HG03571 (cell line): ENCODE measurements around the gene PISD.

Source experiments
- ATAC-seq: cut with Tn5 transposase; IDR thresholded peaks from one replicate; pipeline ENCODE4 v1.9.1; 2021; ENCODE audit not compliant: unreplicated experiment

The PISD gene

DNA sequence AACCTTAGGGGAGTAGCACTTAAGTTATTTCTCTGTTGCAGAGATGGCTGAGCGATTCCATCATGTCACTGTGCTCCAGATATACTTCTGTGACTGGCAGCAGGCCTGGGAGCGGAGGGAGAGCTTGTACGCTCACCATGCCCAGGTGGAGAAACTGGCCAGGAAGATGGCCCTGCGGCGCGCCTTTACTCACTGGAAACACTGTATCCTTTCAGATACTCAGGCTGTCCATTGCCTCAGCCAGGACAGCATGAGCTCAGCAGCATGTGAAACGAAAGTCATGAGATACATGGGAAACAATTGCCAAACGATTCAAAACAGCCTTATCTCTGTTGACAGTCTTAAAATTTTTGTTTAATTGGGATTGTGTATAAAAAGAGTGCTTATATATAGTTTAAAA lies 86.8 kb downstream of the PISD start:
- ATAC-seq = no peak

DNA sequence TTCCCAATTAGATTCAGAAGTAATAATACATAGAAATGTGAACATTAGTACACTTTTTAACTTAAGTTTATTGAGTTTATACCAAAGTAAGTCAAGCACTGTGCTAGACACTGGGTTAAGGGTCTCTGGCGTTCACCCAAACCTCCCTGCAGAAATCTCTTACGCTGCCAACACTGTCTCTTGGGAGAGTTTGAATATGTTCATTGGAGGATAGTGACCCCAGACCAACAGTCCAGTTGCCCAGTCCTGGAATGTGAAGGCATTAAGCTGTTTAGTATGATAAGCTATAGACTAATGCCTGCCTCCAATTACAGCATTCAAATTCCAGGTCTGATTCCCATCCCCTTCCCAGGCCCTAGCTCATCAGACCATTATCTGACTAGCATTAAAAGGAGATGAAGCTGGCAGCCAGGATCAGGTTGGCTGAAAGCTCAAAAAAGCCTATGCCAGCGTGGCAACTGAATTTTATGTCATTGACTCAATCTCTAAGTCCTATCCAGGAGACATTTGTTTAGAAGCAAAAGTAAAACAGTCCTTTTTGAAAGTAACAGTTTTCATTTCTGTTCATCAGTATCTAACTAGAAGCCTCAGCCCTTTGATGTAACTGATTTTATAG lies 87.9 kb downstream of the PISD start:
- no peak for ATAC-seq

DNA sequence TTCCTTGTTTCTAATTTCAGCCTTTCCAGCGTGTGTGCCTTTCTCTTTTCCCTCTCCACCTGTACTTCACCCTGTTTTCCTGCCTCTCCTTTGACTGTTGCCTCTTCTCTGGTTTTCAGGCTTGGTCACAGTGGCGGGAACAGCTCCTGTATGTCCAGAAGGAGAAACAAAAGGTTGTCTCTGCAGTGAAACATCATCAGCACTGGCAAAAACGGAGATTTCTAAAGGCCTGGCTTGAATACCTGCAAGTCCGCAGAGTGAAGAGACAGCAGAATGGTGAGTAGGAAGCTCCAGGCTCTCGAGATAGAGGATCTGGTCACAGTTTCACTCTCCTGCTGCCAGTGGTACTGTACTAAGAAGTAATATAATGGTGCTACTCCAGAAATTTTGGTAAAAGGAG lies 89.1 kb downstream of the PISD start:
- no peak for ATAC-seq

DNA sequence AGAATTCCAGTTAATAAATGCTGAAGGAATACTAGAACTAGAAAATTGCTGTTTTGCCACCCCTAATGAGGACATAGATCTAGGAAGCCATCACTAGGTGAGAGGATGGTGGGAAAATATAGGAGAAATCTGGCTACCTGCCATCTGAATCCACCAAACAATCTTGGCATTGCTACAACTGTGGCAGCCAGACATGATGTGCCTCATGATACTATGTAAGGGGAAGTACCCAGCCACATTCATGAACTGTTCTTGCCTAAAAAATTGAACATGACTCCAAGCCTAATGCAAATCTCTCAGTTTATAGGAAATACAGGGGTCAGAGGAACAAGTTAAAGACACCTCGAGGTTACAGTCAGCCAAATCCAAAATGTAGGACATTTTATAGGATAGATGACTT lies 92.9 kb downstream of the PISD start:
- no peak for ATAC-seq
